ENCODE measurements around the gene GIGYF2. TPM values are rescaled to one million over a fixed set of nuclear protein-coding genes. Genes with fewer than 3 reads are reported as not detected.

The GIGYF2 gene
- total RNA-seq, 1 experiment from 2014 or later, result 40.4 TPM

DNA sequence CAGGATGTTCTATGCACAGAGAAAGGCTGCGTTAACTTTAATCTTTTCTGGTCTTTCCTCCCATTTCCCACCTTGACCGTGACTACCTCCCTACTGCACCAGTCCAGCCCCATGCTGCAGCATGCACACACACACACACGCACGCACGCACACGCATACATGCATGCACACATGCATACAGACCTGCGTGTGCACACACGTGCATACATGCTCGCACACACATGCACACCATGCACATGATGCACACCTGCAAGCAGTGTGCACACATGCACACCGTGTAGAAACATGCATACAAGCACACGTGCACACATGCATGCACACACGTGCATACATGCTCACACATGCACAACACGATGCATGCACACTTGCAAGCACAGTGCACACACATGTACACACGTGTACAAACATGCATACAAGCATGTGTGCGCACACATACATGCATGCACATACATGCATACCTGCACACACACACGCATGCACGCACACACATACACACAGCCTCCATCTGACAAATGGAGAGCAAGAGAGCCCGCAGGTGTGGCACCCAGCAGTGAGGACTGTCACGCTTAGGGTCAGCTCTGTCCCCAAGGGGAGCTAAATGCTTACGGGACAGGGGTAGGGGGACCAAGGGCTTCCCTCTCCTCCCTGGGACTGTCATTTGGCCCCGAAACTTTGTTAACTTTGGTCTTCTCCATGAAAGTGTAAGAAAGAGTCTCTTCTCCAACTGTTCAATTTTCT lies 191.1 kb downstream of the GIGYF2 start:
- Histone ChIP-seq H3K4me3 (ENCODE audit: low read depth, low read length) (no peak overlapping the region), H3K27me3 (replicated peaks; ENCODE audit: control insufficient read depth, insufficient read depth, low read length) (no peaks in the 10 kb centered on the region), H3K36me3 (ENCODE audit: control insufficient read depth, insufficient read depth, low read length) (no peaks in the 10 kb centered on the region; the same call in 1 of the 2 replicates), H3K4me1 (no peaks in the 10 kb centered on the region), H3K9me3 (no peaks in the 10 kb centered on the region)
- Mint-ChIP-seq H3K36me3 (ENCODE audit: insufficient read depth, unreplicated experiment) (no peaks in the 10 kb centered on the region), H3K27ac (ENCODE audit: unreplicated experiment) (no peak overlapping the region), H3K27me3 (ENCODE audit: insufficient read depth, unreplicated experiment) (no peaks in the 10 kb centered on the region), H3K4me3 (ENCODE audit: unreplicated experiment) (no peak overlapping the region), H3K4me1 (ENCODE audit: low read depth, unreplicated experiment) (no peaks in the 10 kb centered on the region), H3K9me3 (ENCODE audit: unreplicated experiment) (no peaks in the 10 kb centered on the region)
- ChIA-PET CTCF (interaction anchor here (0.7 kb wide), 1 partner anchor 125 kb away, joined by 3 read pairs; no protein-coding TSS in a partner anchor), POLR2A (no interaction called here)
- intact Hi-C loops (cut with micrococcal nuclease; ENCODE audit: unreplicated experiment), result no loop called here
- TF ChIP-seq CTCF (IDR thresholded peaks at IDR 0.05; ENCODE audit: insufficient read depth in 1 of 2, low read depth in 1 of 2, low read length in 1 of 2, severe bottlenecking in 1 of 2, unreplicated experiment in 1 of 2), result no peak
- BruUV-seq (replicated peaks), result no TSS peak
- no peak for DNase-seq

DNA sequence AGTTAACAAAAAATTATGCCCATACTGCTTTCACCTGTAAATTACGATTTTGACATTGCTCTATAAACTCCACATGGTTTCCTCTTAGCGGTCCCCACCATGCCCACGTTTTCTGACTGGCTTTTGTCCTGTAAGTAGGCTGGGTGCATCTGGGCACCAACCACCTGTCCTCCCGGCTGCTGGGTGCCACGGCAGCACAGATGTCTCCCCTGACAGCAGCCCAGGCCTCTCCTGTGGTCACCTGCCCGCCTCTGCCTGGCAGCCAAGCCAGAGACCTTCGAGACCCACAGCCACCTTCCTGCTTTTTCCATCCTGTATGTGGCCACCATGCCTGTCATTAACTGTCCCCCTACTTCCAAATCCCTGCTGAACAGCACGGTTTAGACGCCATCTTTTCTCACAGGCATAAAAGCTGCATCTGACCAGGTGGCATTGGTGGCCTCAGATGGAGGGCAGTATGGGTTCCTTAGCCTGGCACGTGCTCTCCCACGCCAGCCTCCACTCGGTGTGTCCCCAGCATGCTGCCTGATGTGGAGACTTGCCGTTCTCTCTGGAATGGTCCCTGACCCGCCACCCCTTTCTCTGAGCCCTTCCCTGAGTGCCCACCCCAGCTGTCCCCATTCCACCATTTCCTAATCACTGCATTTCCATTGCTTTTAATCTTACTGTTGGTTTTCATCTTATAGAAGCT lies 191.9 kb downstream of the GIGYF2 start:
- Histone ChIP-seq H3K4me3 (ENCODE audit: low read depth, low read length) (no peak overlapping the region), H3K9me3 (no peaks in the 10 kb centered on the region), H3K27me3 (replicated peaks; ENCODE audit: control insufficient read depth, insufficient read depth, low read length) (no peaks in the 10 kb centered on the region), H3K4me1 (no peaks in the 10 kb centered on the region), H3K36me3 (ENCODE audit: control insufficient read depth, insufficient read depth, low read length) (no peaks in the 10 kb centered on the region; the same call in 1 of the 2 replicates)
- H3K36me3 Mint-ChIP-seq (ENCODE audit: insufficient read depth, unreplicated experiment), result no peaks in the 10 kb centered on the region
- H3K9me3 Mint-ChIP-seq (ENCODE audit: unreplicated experiment), result no peaks in the 10 kb centered on the region
- no peak for TF ChIP-seq CTCF (IDR thresholded peaks at IDR 0.05; ENCODE audit: insufficient read depth in 1 of 2, low read depth in 1 of 2, low read length in 1 of 2, severe bottlenecking in 1 of 2, unreplicated experiment in 1 of 2)
- CTCF ChIA-PET, result no interaction called here
- POLR2A ChIA-PET, result no interaction called here
- no peak overlapping the region for H3K4me3 Mint-ChIP-seq (ENCODE audit: unreplicated experiment)
- no peak for DNase-seq
- H3K27ac Mint-ChIP-seq (ENCODE audit: unreplicated experiment), result no peak overlapping the region
- H3K27me3 Mint-ChIP-seq (ENCODE audit: insufficient read depth, unreplicated experiment), result no peaks in the 10 kb centered on the region
- intact Hi-C loops (cut with micrococcal nuclease; ENCODE audit: unreplicated experiment), result no loop called here
- no TSS peak for BruUV-seq (replicated peaks)
- no peaks in the 10 kb centered on the region for H3K4me1 Mint-ChIP-seq (ENCODE audit: low read depth, unreplicated experiment)

DNA sequence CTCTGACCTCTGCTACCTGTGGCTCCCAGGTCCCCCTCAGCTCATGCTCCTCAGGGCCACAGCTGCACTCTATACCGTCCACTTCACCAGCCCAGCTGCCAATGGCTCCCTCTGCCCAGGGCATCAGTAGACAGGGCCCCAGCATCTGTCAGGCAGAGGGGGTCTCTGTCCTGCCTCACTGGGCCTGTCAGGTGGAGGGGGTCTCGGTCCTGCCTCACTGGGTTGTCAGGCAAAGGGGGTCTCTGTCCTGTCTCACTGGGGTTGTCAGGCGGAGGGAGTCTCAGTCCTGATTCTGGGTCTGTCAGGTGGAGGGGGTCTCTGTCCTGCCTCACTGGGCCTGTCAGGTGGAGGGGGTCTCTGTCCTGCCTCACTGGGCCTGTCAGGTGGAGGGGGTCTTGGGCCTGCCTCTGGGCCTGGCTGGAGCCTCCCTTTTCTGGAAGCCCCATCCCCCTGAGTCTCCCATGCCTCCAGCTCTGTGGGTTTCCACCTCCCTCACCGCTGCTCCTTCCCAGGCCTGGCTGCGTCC lies 192.8 kb downstream of the GIGYF2 start:
- Histone ChIP-seq H3K36me3 (ENCODE audit: control insufficient read depth, insufficient read depth, low read length) (no peaks in the 10 kb centered on the region), H3K4me3 (ENCODE audit: low read depth, low read length) (no peak overlapping the region), H3K9me3 (no peaks in the 10 kb centered on the region), H3K4me1 (no peaks in the 10 kb centered on the region), H3K27me3 (replicated peaks; ENCODE audit: control insufficient read depth, insufficient read depth, low read length) (no peaks in the 10 kb centered on the region)
- no TSS peak for BruUV-seq (replicated peaks)
- Mint-ChIP-seq H3K36me3 (ENCODE audit: insufficient read depth, unreplicated experiment) (no peaks in the 10 kb centered on the region), H3K4me3 (ENCODE audit: unreplicated experiment) (no peak overlapping the region), H3K9me3 (ENCODE audit: unreplicated experiment) (no peaks in the 10 kb centered on the region), H3K27ac (ENCODE audit: unreplicated experiment) (no peak overlapping the region), H3K27me3 (ENCODE audit: insufficient read depth, unreplicated experiment) (no peaks in the 10 kb centered on the region), H3K4me1 (ENCODE audit: low read depth, unreplicated experiment) (no peaks in the 10 kb centered on the region)
- POLR2A ChIA-PET, result no interaction called here
- DNase-seq, result no peak
- TF ChIP-seq CTCF (IDR thresholded peaks at IDR 0.05; ENCODE audit: insufficient read depth in 1 of 2, low read depth in 1 of 2, low read length in 1 of 2, severe bottlenecking in 1 of 2, unreplicated experiment in 1 of 2), result no peak
- intact Hi-C loops (cut with micrococcal nuclease; ENCODE audit: unreplicated experiment), result no loop called here
- CTCF ChIA-PET, result no interaction called here
